Ishikawa (cell line): ENCODE measurements around the gene MGAT2.

Experiments used
- FOXM1 ChIP-seq: IDR thresholded peaks from 2 replicates; pipeline ENCODE4 v1.6.1; 2012; ENCODE audit warnings: low read depth, borderline replicate concordance
- RAD21 ChIP-seq: IDR thresholded peaks from 2 replicates; pipeline ENCODE4 v1.6.1; 2012; ENCODE audit warnings: low read depth
- REST ChIP-seq: IDR thresholded peaks from 2 replicates; pipeline ENCODE4 v1.6.1; 2012; ENCODE audit warnings: low read depth, mild to moderate bottlenecking
- TF ChIP-seq, protein P1 (sequence below): IDR thresholded peaks from 2 replicates; pipeline ENCODE4 v1.6.1; 2012

- TF ChIP-seq REST (no peak), RAD21 (no peak), FOXM1 (no peak)
- TF ChIP-seq, protein P1, sequence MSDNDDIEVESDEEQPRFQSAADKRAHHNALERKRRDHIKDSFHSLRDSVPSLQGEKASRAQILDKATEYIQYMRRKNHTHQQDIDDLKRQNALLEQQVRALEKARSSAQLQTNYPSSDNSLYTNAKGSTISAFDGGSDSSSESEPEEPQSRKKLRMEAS: no peak
Observed at GRCh38 chr14:49579841-49580240, 40.8 kb upstream of the MGAT2 start.
